ENCODE measurements around the gene RAB37. TPM values are rescaled to one million over a fixed set of nuclear protein-coding genes. Genes with fewer than 3 reads are reported as not detected.

RAB37 gene
- total and polyA plus RNA-seq, 2 of the 13 experiments (the other 11 are each of a cell fraction or from before 2014, with no cell fraction given) = 0.91 to 3.7 TPM

DNA sequence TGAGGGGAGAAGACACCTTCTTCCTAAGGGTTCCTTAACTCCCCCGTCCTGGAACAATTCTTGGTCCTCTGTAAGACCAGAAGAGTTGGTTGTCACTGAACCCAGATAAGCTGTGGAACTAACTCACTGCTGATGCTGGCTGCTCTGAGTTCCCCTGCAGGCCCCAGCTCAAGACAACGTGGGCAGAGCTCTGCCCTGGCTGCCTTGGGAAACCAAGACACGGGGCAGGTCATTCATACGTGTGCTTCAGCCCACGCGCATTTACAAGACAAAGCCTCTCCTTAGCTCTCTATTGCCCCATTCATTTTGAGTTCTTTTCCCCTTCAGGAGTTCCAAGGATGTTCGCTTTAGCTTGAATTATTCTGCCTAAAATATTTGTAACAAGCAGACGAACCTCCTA lies 42.4 kb downstream of the RAB37 start:
- WGBS (ENCODE audit: low lambda C conversion rate) = 90% methylated on average over 8 of the region's 8 CpGs
- no peak overlapping the region for H3K4me3 ChIP-seq (replicated peaks in 1 of 3; ENCODE audit: insufficient read depth in 1 of 3, low read depth in 2 of 3, low read length in 3 of 3)
- CTCF ChIA-PET (ENCODE audit: low intra/inter-chr PET ratio, low total read pairs) = interaction anchor here (5.7 kb wide), 1 partner anchor 34 kb away, joined by 103 read pairs; no protein-coding TSS in a partner anchor
- in situ Hi-C loops (cut with HindIII; ENCODE audit: extremely low pct_ligation_motif_present, low pct_unique_long_range_greater_than_20kb) = no loop called here
- intact Hi-C loops (cut with micrococcal nuclease; ENCODE audit: unreplicated experiment) = no loop called here
- no peaks in the 10 kb centered on the region; a peak in 1 of 5 replicates for H3K27me3 ChIP-seq (ENCODE audit: control insufficient read depth in 1 of 2, insufficient read depth in 2 of 2, low read length in 2 of 2)
- no peak overlapping the region for H3K9ac ChIP-seq (ENCODE audit: insufficient read depth, low read depth, low read length)
- no peak overlapping the region for H3K4me2 ChIP-seq (ENCODE audit: low read depth, low read length)
- H3K4me1 ChIP-seq (ENCODE audit: insufficient read depth, low read length) = peaks cover 24% of the 10 kb centered on the region
- H3K27ac ChIP-seq (ENCODE audit: extremely low read length, insufficient read depth, low read length) = no peak overlapping the region
- no peak overlapping the region for H2AFZ ChIP-seq (ENCODE audit: low read length)
- H3K9me3 ChIP-seq (ENCODE audit: low read length) = no peaks in the 10 kb centered on the region
- no peak for TF ChIP-seq ASH2L (IDR thresholded peaks at IDR 0.05; ENCODE audit: insufficient read length, low read depth, low read length)
- TF ChIP-seq THYN1 (CRISPR knock-in tag; IDR thresholded peaks at IDR 0.05; ENCODE audit: borderline replicate concordance, low read depth) = no peak
- TF ChIP-seq, protein P1, sequence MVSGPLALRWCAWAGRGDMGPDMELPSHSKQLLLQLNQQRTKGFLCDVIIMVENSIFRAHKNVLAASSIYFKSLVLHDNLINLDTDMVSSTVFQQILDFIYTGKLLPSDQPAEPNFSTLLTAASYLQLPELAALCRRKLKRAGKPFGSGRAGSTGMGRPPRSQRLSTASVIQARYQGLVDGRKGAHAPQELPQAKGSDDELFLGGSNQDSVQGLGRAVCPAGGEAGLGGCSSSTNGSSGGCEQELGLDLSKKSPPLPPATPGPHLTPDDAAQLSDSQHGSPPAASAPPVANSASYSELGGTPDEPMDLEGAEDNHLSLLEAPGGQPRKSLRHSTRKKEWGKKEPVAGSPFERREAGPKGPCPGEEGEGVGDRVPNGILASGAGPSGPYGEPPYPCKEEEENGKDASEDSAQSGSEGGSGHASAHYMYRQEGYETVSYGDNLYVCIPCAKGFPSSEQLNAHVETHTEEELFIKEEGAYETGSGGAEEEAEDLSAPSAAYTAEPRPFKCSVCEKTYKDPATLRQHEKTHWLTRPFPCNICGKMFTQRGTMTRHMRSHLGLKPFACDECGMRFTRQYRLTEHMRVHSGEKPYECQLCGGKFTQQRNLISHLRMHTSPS (CRISPR knock-in tag; IDR thresholded peaks at IDR 0.05; ENCODE audit: low read depth) = no peak
- TF ChIP-seq ZMYM3 (CRISPR knock-in tag; IDR thresholded peaks at IDR 0.05) = no peak
- no peak for TF ChIP-seq PAF1 (CRISPR knock-in tag; IDR thresholded peaks at IDR 0.05)
- TF ChIP-seq ZNF382 (CRISPR knock-in tag; IDR thresholded peaks at IDR 0.05; ENCODE audit: borderline replicate concordance) = no peak
- TF ChIP-seq MTA1 (CRISPR knock-in tag; IDR thresholded peaks at IDR 0.05; ENCODE audit: borderline replicate concordance) = no peak
- TF ChIP-seq HCFC1 (IDR thresholded peaks at IDR 0.05; ENCODE audit: low read depth, low read length) = no peak
- no peak for TF ChIP-seq SNAI1 (CRISPR knock-in tag; IDR thresholded peaks at IDR 0.05; ENCODE audit: borderline replicate concordance)
- no peak for TF ChIP-seq MTF2 (CRISPR knock-in tag; IDR thresholded peaks at IDR 0.05; ENCODE audit: borderline replicate concordance)
- no peak for TF ChIP-seq ATF7 (IDR thresholded peaks at IDR 0.05)
- TF ChIP-seq ATF7 (CRISPR knock-in tag; IDR thresholded peaks at IDR 0.05) = no peak
- TF ChIP-seq SETDB1 (CRISPR knock-in tag; IDR thresholded peaks at IDR 0.05; ENCODE audit: borderline replicate concordance) = no peak
- TF ChIP-seq ZNF704 (CRISPR knock-in tag; IDR thresholded peaks at IDR 0.05; ENCODE audit: borderline replicate concordance) = no peak
- no peak for TF ChIP-seq MLLT10 (CRISPR knock-in tag; IDR thresholded peaks at IDR 0.05)
- TF ChIP-seq HBP1 (CRISPR knock-in tag; IDR thresholded peaks at IDR 0.05; ENCODE audit: low read depth) = no peak
- no peak for TF ChIP-seq ZBTB1 (CRISPR knock-in tag; IDR thresholded peaks at IDR 0.05; ENCODE audit: borderline replicate concordance)
- TF ChIP-seq ZNF556 (CRISPR knock-in tag; IDR thresholded peaks at IDR 0.05; ENCODE audit: borderline replicate concordance) = no peak
- ATAC-seq = no peak
- POLR2A ChIA-PET = interaction anchor here (29.3 kb wide), 1 partner anchor 25 kb away, joined by 1459 read pairs; the partner anchor contains the start of gene NHERF1
- BruUV-seq (replicated peaks) = no TSS peak
- no peak for DNase-seq (ENCODE audit: low spot score)
- peaks cover 16% of the 10 kb centered on the region for H3K79me2 ChIP-seq (ENCODE audit: insufficient read depth, low read length)
- H3K36me3 ChIP-seq (replicated peaks in 1 of 2; ENCODE audit: control insufficient read depth in 1 of 2, insufficient read depth in 2 of 2, low read length in 2 of 2) = no peaks in the 10 kb centered on the region; a peak in 1 of 5 replicates
- FAIRE-seq = no peak
- H4K20me1 ChIP-seq (ENCODE audit: insufficient read depth, low read length) = no peaks in the 10 kb centered on the region

Measured in HepG2 (cell line).